ENCODE data around the gene ECHDC1.
"Not testable (repeated sequence)": the region's sequence is repeated elsewhere in the genome, so short reads cannot be mapped to it uniquely, and the experiment has no call there.

The ECHDC1 gene
- 18.1 to 52.4 reads per million in 2 donors for total RNA-seq

DNA sequence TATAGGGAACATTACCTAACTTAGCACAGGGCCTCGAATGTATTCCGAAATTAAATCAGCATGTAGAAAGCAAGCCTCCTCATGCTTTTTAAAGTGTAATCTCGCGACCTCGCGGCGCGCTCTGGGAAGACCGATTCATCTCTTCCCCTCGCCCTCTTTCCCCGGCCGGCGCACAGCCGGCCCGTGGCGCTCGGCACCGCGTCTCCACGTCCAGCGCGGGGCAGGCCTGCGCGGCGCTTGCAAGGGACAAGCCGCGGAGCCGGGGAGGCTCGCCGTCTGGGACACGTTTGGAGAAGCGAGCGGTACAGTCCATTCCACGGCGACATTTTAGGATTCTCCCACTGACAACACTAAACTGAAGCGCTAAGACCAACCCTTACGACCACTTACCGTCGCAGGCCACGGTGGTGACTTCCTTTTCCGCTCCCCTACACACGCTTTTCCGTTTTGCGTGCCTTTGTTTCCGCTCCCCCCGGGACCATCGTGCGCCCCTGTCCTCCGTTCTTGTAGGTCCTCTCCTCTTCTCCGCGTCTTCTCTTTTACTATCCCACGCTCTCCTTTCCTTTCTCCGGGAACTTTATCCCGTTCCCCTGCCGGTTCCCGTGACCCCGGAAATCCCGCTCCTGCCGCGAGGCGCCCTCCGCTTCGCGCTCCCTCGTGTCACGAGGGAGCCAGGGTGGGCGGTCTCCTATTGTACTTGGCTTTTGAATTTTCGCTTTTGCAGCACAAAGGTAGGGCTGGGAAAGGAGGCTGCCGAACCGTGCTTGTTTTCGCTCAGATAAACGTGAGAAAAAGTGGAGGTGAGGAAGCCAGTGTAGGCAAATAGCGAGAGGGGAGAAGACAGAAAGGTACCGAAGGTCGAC lies at the start of gene ECHDC1:
Gene ECHDC1 (minus strand): TSS at position 664 of the 863 bp plus-strand sequence. CDS start 12,581 bp downstream, outside the sequence.
- peak; percentile 28 for DNase-seq

DNA sequence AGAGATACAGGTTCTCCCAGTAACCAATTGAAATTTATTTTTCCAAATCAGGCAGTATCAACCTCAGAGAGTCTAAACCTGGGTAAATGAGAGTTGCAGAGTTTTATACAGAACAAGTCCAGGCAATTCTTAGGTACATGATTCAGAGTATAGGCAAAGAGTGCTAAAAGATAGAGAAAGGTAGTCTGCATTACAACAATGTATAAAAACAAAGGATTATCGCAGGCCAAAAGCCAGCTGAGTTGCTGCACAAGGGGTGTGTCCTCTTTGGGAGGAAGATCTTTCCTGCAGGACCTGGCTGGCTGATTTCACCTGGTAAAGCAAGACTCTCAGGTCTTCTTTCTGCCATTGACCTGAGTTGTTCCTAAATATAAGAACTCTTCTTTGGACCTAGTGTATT lies 48.9 kb upstream of the ECHDC1 start:
- DNase-seq: no peak

DNA sequence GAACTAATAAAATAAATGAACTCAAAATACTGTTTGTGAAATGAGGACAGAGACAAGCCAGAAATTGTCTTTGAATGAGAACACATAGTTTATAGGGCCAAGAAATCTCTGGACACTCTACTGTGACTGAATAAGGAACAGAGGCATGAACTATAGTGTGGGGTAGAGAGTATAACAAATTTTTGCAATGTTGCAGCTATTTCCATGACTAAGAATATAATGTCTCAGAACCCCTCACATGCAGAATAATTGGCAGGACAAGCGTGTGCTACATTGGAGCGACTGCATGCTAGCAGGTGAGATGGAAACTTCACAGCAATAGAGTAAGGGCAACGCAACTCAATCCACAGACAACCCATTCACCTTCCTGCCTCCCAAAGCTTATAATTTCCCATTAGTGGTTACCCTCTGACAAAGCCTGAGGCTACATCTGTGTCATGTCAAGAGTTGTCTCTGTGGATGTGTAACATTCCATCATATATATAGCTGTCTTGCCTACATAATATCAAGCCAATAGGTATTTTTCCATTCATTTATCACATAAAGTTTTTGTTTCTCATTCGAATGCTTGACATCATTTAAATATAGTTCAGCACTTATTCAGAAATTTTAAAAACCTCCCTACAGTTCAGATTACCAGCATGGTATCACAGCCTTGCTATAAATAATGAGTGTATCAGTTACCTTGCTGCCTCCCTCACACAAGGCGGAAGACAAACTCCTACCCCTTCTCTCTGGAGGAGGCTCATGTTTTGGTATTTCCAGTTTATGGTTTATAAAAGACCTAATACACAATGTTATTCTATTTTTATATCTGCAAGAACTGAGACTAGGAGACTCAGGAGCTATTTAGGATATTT lies 47.9 kb upstream of the ECHDC1 start:
- DNase-seq: no peak

DNA sequence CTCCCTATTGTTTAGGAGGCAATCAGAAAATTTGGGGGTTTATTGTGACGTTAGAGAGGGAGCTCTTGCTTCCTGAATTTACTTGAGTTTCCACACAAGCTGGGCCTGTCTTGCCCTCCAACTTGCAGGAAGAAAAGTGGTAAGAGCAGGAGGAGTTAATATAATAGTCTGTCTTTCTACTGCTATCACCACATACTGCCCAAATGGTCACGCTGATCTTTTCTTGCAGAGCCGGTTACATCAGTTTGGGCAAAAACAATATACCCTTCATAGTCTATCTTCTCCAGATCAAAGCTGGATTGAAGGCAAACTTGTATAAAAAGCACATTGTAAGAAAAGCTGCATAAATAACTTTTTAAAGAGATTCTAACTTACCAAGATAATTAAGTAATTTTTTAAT lies 46.3 kb upstream of the ECHDC1 start:
- DNase-seq: no peak

- DNase-seq: no peak
Observed at GRCh38 chr6:127385668-127386430, 42.4 kb upstream of the ECHDC1 start.

DNA sequence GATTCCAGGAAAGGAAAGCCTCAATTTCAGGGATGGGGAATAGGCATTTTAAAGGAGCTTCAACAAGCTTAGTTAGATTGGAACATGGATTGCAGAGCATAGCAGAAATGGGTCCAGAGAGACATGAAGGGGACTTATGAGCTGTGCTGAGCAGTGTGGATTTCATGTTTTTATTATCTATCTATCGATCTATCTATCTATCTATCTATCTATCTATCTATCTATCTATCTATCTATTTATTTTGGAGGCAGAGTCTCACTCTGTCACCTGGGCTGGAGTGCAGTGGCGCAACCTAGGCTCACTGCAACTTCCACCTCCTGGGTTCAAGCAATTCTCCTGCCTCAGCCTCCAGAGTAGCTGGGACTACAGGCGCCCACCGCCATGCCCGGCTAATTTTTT lies 41.4 kb upstream of the ECHDC1 start:
- DNase-seq: not testable (repeated sequence)

- no peak for DNase-seq
Observed at GRCh38 chr6:127383988-127384387, 40.6 kb upstream of the ECHDC1 start.

GRCh38 chr6:127382413-127382812 lies 39.0 kb upstream of the ECHDC1 start:
- no peak for DNase-seq

DNA sequence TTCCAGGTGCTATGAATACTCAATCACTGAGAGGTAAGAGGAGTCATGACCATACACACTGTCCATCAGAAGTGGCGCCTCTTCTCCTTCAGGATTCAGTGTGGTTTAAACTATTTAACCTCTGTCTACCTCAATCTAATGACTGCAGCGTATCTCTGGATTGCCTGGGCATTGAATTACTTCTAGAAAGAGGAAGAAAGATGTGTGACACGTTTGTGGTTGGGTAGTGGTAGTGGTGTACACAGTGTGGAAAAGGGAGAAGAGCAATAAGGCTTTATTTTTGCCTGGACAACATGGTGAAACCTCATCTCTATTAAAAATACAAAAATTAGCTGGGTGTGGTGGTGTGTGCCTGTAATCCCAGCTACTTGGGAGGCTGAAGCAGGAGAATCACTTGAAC lies 38.0 kb upstream of the ECHDC1 start:
- DNase-seq: no peak

DNA sequence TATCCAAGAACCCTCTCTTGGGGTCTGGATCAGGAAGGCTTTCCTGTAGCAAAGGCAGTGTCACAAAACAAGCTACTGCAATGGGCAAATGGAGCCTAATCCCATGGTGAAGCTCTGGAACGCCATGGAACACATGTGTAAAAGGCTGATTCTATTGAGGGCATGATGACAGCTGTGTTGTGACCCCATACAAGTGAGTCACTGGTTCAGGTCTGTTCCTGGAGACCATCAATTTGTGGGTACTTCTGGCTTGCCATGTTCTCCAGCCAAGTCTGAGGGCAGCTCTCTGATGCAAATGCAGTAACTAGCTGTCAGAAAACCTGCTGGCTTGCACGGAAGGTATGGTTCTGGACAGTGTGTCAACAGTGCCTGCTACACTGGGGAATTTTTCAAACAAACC lies 33.3 kb upstream of the ECHDC1 start:
- no peak for DNase-seq

GRCh38 chr6:127367023-127367375 lies 23.6 kb upstream of the ECHDC1 start:
- no peak for DNase-seq

DNA sequence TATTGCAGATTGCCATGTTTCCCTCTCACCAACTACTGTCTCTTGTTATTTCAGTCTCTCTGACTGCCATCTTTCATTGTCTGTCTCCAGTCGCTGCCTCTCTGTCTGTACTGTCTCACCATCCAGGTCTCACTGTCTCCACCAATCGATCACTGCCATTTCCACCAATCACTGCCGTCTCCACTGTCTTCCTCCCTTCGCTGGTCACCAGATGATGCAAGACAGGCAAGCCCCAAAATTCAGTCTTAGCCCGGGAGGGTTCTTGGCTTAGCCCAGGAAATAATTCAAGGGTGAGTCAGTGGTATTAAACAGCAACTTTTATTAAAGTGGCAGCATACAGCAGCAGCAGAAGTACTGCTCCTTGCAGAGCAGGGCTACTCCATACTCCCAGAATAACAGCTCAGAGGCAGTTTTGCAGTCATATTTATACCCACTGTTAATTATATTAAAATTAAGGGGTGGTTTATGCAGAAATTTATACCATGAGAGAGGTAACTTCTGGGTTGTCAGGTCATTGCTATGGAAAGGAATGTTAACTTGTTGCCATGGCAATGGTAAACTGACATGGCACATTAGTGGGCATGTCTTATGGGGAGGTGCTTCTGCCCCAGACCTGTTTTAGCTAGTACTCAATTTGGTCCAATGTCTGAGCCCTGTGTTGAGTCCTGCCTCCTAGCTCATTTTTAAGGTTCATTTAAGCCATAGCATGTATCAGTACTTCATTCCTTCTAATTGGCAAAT lies 23.0 kb upstream of the ECHDC1 start:
- DNase-seq: no peak

DNA sequence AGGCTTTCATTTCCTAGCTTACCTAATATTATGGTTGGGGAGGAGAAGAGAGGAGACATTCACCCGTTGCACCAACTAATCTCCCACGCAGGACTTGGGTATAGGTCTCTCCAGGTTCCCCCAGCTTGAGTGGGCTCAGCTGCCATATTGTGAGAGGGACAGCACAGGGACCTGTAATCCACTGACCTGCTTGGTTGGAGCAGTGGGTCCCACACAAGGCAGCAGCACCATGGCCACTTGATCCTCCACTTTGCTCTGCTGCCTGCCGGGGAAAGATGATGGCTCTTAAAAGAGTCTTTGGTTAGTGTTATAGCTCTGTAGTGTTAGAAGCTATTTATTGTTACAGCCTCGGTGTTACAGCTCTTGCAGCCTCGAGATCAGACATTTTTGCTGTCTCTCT lies 22.5 kb upstream of the ECHDC1 start:
- DNase-seq: no peak

- DNase-seq: no peak
Observed at GRCh38 chr6:127352524-127352923, 9.1 kb upstream of the ECHDC1 start.

DNA sequence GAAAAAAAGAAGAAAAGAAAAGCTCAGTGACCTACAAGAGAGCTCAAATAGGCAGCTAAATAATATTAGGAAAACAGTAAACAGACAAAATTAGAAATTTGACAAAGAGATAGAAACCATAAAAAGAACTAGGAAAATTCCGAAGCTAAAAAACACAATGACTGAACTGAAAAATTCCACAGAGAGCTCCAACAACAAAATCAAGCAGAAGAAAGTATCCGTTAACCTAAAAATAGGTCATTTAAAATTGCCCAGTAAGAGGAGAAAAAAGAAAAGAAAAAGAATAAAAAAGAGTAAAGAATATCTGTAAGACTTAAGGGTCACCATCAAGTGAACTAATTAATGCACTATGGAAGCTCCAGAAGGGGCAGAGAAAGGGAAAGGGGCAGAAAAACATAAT lies 6.6 kb upstream of the ECHDC1 start:
- DNase-seq: no peak

DNA sequence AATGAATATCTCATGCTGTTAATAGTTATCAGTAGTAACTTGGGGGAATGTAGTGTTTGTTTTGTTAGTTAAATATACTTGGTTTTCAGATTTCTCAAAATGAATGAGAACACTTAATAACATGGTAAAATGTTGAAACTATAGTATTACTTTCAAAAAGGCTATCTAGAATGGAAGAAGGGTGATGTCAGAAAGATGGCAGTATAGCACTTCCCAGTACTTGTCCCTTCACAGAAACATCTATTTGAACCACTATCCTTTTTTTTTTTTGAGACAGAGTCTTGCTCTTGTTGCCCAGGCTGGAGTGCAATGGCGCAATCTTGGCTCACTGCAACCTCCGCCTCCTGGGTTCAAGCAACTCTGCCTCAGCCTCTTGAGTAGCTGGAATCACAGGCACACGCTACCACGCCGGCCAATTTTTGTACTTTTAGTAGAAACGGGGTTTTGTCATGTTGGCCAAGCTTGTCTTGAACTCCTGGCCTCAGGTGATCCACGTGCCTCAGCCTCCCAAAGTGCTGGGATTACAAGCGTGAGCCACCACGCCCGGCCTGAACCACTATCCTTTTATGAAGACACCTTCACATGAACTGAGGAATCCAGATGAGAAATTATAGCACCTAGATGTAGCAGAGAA lies 4.7 kb upstream of the ECHDC1 start:
- DNase-seq: no peak

DNA sequence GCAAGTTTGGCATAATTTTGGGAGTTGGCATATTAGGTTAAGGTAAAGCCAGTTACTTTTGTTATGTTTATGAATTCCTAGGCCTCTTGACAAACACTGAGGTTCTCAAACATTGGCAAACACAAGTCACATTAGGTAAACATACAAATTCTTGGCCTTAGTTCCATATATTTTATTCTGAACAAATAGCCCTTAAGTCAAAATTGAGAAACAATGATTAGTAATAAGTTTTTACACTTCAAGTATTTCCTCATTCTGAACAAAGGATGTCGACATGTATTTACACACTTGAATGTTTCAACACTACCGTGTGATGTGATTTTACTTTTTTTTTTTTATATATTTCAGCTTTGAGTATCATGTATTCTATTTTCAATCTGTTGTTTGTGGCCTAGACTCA lies 3.8 kb upstream of the ECHDC1 start:
- DNase-seq: no peak

GRCh38 chr6:127345521-127345920 lies 2.1 kb upstream of the ECHDC1 start:
- no peak for DNase-seq

- no peak for DNase-seq
Observed at GRCh38 chr6:127343809-127344659, 625 bp upstream of the ECHDC1 start.

DNA sequence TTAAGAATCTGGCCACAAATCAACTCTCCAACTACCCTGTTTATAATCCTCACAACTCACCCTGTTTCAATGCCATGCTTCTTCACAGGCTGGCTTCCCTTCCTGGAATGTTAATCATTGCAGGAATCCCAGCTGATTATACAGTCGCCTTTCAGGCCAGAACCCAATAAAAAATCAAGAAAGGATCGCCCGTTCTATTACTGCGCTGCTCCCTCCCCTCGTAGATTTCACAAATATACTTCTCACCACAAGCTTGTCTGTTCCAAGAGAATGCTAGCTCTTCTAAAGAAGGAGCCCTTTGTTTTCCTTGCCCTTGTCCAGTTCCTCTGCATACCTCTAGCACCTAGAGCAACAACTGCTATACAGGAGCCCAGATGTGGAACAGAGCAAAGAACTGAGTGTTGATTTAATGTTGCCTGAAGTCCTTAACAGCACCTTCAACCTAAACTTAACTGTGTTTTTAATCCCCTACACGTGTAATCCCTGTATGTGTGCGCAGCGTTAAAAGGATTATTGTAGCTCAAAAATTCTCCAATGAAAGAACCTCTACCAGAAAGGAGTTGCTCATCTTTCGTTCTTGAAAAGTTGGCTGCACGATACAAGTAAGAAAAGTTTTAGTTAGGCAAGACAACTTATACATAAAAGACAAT lies 988 bp downstream of the ECHDC1 start:
- DNase-seq: no peak
